GM18505 (cell line): ENCODE results near the gene SLC6A12.
"Not testable (repeated sequence)": the region's sequence is repeated elsewhere in the genome, so short reads cannot be mapped to it uniquely, and the experiment has no call there.

Experiments used
- ATAC-seq: cut with Tn5 transposase; IDR thresholded peaks from one replicate; pipeline ENCODE4 v1.9.1; 2021; ENCODE audit not compliant: unreplicated experiment
- POLR2A ChIP-seq: IDR thresholded peaks from 4 replicates; pipeline ENCODE4 v1.6.1; 2011; ENCODE audit warnings: borderline replicate concordance; ENCODE audit not compliant: insufficient read depth, insufficient read length; ENCODE audit errors: extremely low read depth

Gene SLC6A12

DNA sequence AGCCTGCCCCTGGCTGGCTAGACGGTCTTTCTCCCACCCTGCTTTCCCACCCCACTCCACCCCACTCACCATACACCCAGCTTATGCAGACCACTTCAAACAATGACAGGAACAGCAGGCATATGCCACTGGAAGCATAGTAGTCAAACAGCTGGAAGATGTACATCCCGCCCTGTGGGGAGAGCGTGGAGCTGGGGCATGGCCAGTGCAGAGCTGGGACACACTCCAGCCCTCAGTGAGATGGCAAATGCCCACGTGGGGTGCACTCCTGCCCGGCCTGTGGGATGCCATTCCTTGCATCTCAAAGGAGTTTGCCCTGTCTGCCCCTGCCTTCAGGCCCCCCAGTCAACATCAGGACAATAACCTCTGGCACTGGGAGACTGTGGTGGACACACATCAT is 18.8 kb downstream of the SLC6A12 start:
- TF ChIP-seq POLR2A: no peak
- no peak for ATAC-seq

DNA sequence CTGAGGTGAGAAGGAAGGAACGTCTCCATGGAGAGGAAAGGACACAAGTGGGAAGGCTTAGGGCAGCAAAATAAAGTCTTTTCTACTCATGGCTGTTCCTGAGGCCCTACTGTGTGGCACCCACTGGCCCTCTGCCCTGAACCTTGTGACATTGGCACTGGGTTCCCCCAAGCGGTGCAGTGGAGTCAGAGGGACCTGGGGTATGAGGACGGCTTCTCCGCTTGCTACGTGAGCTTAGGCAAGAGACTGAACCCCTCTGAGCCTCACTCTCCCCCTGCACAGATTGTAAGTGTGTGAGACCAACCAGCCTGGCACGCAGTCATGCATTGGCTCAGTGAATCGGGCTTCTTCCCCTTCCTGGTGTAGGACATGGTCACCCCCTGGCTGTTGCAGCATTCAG is 19.7 kb downstream of the SLC6A12 start:
- no peak for TF ChIP-seq POLR2A
- no peak for ATAC-seq

DNA sequence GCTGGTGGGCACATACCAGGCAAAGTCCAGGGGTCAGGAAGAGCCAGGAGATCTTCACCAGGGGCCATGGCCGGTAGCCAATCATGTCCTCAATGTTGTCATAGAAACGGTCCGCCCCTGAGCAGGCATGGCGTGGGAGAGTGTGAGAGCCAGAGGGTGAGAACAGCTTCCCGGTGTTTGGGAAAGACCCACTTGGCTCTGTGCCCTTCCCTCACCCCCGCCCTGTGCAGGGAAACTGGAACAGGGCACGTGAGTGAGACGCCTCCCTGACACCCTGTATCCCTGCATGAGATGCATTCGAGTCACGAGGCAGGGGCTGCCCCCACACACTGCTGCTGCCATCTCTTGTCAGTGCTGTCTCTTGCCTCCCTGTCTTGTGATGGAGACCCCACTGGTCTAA is 20.7 kb downstream of the SLC6A12 start:
- no peak for TF ChIP-seq POLR2A
- no peak for ATAC-seq

DNA sequence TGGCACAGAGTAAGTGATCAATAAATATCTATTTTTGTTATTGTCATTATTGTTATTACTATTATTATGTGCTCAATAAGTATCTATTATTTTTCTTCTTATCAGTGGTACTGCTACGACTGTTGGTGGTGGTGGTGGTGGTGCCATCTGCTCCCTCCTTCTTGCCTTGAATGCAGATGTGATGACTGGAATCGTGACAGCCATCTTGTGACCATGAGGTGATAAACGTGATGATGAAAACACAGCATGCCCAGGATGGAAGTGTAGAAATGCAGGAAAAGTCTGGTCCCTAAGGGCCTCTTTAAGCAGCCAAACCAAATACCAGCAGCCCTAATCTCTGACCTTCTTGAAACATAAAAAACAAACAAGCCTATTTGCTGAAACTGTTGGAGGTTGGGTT is 22.4 kb downstream of the SLC6A12 start:
- no peak for TF ChIP-seq POLR2A
- ATAC-seq: no peak

DNA sequence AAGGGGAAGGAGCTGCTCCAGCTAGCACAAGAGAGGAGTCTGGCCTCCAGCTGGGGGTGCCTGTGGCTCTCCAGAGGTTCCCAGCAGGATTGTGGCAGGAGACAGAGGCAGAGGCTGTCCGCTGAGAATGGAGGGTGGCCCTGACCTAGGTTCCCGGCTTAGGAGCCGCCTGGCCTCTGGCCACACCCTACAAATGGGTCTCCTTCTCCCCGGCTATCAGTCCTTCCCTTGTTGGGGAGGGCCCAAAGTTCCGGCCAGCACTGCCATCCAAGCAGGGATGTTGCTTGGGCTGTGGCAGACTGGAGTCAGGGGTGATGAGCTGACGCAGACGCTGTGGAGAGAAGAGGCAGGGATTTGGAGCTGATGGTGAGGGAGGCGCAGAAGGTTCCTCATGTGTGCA is 23.1 kb downstream of the SLC6A12 start:
- TF ChIP-seq POLR2A: no peak

GRCh38 chr12:189622-189962 is 24.4 kb downstream of the SLC6A12 start:
- TF ChIP-seq POLR2A: no peak
- ATAC-seq: no peak

More for the DNA sequence above, 23.1 kb downstream of the SLC6A12 start:
- no peak for ATAC-seq

DNA sequence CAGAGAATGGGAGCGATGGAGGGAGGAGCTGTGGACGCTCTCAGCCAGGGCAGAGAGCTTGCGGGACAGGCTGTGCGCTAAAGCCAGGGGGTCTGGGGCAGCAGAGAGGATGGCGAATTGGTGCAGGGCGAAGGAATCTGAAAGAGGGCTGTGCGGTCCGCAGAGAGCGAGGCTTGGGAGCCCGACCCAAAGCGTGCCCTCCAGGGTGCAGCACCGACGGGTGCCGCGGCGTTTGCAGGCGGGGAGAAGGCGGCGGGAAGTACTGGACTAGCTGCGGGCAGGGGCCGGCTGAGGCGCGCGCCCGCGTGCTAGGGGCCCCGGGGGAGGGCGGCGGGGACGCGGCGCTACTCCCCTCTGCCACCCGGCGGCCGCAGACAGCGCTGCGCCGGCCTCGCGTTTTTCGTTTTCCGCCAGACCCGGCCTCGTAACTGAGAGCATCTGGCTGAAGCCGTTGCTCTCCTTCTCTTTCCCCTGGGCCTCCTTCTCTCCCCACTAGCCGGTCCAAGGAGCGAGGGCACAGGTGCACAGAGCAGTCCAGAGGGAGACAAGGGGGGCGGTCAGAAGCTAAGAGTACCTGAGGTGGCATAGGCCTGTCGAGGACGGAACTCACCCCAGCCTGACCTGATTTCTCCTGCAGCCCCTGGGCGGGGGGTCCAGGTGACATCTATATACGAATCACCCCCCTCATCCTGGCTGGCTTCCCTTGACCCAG is 24.9 kb downstream of the SLC6A12 start:
- TF ChIP-seq POLR2A: no peak
- ATAC-seq: no peak

- ATAC-seq: not testable (repeated sequence)
These were observed 25.7 kb downstream of the SLC6A12 start for GRCh38 chr12:187986-188909.

GRCh38 chr12:186006-186625 is 27.8 kb downstream of the SLC6A12 start:
- no peak for ATAC-seq
- TF ChIP-seq POLR2A: no peak

DNA sequence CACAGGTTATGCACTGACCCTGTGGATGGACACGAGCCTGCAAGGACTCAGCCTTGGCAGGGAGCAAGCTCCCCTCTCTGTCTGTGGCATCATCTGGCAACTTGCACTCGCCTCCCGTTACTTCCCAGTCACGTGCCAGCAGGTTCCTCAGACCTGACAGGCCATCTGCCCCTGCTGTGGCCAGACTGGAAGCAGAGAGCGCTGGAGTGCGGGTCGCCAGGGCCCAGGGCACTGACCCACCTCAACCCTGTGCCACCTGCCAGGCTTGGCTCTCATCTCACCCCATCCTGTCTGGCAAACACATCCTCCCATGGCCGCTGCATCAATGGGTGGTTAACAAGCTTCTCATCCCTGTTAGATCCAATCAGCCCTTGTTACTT is 28.4 kb downstream of the SLC6A12 start:
- no peak for ATAC-seq
- no peak for TF ChIP-seq POLR2A

DNA sequence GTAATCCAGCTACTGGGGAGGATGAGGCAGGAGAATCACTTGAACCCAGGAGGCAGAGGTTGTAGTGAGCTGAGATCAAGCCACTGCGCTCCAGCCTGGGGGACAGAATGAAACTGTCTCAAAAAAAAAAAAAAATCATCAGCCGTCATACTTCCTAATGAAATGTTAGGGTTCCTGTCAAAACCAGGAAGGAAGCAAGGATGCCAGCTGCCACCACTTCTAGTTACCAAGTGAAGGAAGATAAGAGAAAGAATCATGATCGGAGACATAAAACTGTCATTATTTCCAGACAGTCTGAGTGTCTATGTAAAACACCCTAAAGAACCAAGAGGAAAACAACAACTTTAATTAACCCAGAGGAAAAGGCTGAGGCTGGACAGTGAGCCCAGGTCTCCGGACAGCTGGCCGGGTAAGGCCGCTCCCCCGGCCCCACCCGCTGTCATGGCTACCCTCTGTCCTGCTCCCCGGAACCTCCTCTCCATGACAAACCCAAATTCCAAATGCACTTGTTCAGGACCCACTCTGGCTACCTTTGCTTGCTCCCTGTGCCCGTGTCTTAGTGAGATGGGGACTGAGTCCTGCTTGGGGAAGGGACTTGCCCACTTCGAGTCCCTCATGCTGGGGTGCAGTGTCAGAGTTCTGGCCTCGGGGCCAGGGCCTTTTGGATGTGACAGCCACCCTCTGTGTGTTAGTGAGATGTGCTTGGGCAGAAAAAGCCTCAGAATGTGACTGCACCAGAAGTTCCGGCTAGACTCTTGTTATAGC is 29.0 kb downstream of the SLC6A12 start:
- no peak for ATAC-seq
- TF ChIP-seq POLR2A: no peak

DNA sequence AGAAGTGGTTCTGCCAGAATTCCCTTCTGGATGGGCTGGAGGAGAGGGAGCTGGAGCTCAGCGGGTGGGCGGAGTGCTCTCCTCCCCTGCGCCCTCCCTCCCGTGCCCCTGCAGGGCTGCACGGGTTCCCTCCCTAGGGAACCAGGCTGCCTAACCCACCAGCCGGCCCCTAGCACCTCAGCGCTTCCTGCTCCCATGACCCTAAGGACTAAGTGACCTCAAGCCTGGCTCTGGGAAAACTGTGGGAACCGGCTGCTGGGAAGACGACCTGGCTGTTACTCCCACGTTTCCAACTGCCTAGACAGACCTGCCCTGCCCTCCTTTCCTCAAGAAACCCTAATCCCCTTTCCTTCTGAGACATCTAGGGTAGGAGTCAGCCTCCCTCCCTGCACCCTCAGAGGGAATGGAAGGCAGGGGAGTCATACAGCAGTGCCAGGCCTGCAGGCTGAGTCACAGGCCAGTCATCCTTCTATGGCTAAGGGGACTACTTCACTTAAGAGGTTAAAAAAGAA is 31.5 kb downstream of the SLC6A12 start:
- TF ChIP-seq POLR2A: no peak
- no peak for ATAC-seq

- no peak for ATAC-seq
- no peak for TF ChIP-seq POLR2A
These were observed 32.0 kb downstream of the SLC6A12 start for GRCh38 chr12:181921-182320.
